Measurements from ENCODE around the gene TSPAN19.

DNA sequence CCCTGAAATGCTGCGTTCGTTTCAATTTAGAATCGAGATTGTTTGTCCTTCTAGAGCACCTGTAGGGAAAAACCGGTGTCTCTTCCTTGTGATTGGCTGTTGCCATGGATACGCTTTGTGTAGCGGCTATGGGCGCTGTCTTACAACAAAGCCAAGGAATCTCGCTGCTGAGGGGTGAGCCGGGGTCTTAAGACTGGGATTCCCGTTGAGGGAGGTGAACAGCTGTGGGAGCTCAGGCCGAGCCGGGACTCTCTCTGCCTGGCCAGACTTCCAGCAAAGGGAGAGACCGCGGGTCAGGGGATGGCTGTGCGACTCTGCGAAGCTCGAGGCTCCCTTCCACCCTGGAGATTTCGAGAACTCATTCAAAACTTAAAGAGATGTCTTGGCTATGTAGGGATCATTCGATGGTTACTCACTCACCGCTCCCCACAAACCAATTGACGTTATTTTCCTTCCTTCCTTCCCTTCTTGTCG is at the start of gene TSPAN19, which contains the start of gene LRRIQ1:
- no peak for TF ChIP-seq POLR2A (IDR thresholded peaks at IDR 0.05)
- TF ChIP-seq CTCF (IDR thresholded peaks at IDR 0.05) = no peak
